NCI-H446 (cell line): Measurements from ENCODE around the gene F10.

Experiments used
- DNase-seq, 2 experiments: peaks; one replicate each; lab custom pipeline; 2025; lab: John Stamatoyannopoulos, UW

F10 gene

DNA sequence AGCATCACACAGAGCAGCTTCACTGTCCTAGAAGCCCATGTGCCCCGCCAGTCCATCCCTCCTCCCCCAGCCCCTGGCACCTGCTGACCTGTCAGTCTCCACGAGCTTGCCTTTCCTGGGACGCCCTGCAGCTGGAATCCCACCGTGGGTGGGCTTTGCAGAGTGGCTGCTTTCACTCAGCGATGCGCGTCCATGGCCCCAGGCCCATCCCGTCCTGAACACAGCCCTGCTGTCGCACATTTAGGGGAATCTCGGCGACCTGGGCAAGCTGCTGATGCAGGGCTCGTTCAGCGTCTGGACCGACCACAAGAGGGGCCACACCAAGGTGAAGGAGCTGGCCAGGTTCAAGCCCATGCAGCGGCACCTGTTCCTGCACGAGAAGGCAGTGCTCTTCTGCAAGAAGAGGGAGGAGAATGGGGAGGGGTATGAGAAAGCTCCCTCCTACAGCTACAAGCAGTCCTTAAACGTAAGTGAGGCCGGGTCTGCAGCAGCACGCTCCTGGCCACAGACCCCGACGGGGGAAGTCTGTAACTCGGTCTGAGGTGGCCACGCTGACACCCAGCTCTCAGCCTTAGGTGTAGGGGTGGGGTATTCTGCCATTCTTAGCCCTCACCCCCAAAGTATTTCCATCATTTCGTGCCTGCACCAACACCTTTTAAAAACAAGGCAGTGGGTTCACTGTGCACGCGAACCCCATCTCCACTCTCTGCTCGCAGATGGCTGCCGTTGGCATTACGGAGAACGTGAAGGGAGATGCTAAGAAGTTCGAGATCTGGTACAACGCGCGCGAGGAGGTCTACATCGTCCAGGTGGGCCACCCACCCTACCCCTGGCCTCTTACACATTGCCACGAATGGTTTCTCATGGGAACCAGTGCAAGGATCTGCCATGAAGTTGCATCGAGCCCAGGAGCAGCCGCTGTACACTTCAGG is 35.3 kb upstream of the F10 start:
- no peak for DNase-seq

DNA sequence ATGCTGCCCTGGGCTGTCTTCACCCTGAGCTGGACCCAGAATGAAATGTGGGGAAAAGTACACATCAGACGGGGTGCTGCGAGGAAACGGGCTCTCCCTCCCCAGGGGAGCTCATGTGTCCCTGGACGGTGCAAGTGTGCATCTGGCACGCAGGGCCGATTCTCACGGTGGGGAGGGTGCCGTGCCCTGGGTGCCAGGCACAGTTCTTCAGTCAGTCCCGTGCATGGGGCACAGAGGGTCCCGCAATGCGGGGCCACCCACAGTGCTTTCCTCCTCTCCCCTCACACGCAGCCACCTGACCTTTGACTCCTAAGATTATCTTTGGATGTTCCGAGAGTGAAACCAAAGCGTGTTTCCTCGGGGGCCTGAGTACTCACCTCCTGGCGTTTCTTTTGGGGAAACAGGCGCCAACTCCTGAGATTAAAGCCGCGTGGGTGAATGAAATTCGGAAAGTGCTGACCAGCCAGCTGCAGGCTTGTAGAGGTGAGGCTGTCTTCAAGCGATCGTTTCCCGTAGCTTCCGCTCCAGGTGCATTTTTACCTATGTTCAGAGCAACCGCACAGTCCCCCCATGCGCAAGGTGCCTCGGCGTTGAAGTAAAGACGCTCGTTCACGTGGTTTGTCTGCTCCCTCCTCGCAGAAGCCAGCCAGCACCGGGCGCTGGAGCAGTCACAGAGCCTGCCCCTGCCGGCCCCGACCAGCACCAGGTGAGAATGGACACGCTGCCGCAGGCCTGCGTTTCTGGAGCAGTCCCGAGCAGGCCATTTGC is 34.5 kb upstream of the F10 start:
- DNase-seq = no peak

DNA sequence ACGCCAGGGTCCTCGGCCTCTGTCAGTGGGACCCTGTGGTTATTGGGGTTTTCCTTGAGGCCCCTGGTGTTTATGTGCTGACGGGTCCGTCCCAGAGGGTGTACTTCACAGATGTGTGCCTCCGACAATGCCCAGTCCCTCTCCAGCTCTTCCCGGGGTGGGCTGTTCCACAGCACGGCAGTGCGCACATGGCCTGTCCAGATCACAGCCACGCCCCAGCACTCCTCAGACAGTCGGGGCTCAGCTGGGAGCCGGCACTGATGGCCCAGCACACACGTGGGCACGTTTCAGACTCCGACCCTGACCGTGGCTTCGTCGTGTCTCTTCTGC is 33.9 kb upstream of the F10 start:
- no peak for DNase-seq

DNA sequence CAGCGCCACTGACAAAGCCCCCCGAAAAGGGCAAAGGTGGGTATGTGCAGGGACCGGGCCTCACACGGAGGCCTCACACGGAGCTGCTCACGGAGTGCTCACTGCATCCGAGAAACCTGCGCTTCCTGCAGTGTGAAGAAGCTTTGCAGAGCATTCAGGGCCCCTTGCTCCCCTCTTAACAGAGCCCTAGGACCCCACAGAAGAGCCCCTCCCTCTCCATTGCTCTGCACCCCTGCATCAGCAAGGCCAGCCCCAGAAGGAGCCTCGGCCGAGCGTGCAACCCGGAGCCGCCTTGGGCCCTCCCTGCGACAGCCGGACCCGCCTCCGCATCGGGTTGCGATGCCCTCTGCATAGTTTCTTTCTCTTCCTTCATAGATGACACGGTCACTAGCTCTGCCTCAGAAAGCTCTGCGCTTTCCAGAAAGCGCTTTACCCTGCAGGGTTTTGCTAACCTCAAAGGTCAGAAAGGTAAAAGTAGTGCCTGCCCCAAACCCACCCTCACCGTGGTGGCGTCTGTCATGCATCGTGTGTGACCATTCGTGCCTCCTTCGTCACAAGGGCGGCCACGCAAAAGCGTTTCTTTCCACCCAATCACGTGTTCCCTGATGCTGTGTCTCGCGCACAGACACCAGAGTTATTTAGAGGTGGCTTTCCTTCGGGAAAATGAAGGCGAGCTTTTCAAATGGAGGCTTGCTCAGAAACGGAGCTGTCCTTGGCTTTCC is 32.7 kb upstream of the F10 start:
- DNase-seq = no peak

DNA sequence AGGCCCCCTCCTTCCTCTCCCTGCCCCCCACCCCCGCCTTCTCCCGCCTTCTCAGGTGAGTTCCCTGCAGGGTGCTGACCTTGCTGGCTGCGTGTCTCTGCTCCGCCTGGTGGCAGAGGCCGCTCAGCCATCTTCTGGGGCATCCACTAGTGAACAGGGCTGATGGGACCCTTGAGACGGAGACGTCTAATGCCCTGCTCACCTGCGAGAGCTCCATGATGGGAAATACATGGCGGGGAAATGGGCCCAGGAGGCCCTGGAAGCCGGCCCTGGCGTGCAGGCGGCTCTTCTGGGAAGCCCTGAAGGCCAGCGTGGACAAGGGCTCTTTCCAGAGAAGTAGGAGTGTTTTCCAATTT is 32.2 kb upstream of the F10 start:
- DNase-seq = no peak

DNA sequence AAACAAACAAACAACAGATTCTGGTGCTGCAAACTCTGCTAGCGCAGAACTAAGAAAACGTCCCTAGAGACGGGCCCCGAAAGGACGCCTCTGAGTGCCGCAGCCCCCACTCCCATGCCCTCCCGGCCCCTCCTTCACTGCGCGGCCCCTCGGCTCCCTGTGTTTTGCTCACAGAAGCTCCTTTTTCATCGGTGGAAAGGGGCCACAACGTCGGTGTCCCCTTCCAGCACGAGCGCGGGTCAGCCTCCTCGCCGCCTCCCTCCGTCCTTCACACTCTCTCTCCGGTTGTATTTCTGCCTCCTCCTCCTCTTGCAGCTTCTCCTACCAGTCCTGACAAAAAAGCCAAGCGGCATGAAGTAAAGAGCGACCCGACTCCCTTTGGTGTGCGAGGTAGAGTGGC is 31.8 kb upstream of the F10 start:
- DNase-seq = no peak

DNA sequence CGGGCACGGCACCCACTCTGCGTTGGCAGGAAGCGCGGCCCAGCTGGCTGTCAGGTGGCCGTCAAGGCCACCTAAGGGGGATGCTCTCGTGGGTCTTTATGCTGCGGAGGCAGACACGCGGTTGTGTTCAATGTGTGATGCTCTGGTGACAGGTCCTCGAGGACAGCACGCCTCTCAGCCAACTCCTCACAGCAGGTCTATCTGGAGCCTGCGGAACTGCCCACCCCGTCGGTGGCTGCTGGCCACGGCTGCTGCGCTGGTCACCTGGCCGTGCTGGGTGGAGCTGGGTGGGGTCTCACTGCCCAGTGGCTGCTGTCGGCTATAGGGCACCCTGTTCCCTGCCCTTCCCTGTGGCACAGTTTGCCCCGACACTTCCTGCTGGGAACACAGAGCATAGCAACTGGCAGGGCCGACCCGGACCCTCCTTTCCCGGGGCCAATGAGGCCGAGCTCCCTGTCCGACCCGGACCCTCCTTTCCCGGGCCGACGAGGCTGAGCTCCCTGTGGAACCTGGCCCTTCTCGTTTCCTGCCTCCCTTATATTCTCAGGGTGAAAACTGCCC is 31.3 kb upstream of the F10 start:
- no peak for DNase-seq

DNA sequence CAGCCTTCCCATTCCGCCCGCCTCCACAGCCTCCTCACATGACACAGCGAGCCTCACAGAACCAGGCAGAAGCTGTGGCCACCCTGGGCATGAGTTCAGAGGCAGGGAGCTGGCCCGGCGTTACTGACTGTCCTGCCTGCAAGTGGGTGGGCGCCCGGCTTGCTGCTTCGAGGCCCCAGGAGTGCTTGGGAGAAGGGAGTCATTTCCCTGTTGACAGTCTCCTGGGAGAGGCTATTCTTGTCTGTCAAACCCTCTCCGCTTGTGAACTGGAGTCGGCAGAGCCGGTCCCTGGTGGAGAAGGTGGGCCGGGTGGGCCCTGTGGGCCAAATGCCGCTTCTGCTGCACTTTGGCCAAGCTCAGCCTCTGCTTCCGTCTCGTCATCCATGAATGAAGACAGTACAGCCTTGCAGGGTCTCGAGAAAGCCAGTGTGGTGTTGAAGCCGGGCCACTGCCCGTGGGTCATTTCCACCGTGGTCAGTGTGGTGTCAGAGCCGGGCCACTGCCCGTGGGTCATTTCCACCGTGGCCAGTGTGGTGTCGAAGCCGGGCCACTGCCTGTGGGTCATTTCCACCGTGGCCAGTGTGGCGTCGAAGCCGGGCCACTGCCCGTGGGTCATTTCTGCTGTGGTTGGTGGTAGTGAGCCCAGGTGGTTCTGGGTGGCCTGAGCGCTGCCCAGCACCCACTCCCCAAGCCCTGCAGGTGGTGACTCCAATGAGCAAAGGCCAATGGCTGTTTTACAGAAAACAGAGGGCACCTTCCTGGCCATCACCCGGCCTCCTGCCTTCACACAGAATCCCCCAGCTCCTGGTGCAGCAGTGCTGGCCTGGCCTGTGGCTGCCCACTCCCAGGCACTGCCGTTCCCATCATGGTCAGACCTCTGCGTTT is 30.5 kb upstream of the F10 start:
- DNase-seq = no peak

DNA sequence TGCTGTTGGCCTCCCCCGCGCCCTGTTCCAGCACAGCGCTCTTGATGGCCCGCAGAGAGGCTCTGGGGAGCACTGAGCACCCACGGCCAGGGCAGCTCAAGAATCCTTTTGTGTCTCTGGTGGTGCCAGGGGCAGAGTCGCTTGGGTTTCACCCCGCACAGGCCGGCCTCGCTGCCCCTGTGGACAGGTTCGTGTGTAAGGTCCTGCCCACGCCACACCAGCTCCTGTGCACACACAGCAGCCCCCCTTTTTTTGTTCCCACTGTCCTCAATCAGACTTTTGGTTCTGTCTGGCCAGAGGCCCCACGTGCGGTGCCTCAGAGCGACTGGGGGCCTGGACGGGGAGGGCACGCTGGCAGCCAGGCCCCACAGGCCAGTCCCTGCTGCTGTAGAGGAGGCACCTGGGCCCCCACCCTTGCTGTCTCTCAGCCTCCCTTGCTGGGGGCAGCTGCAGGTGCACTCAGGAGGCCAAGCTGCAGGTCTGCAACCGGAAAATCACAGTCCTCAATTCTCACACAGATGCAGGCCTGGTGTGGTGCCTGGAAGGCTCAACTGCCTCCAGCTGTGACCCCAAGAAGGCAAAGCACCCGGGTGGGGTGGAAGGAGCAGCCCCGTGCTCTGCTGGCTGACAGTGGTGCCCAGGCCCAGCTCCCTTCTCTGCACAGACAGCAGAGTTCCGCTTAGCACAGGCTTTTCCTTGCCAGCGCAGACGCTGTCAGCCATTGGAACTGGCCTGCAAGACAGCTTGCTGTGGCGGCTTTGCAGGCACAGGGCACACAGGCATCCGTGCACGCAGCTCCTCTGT is 29.6 kb upstream of the F10 start:
- no peak for DNase-seq

DNA sequence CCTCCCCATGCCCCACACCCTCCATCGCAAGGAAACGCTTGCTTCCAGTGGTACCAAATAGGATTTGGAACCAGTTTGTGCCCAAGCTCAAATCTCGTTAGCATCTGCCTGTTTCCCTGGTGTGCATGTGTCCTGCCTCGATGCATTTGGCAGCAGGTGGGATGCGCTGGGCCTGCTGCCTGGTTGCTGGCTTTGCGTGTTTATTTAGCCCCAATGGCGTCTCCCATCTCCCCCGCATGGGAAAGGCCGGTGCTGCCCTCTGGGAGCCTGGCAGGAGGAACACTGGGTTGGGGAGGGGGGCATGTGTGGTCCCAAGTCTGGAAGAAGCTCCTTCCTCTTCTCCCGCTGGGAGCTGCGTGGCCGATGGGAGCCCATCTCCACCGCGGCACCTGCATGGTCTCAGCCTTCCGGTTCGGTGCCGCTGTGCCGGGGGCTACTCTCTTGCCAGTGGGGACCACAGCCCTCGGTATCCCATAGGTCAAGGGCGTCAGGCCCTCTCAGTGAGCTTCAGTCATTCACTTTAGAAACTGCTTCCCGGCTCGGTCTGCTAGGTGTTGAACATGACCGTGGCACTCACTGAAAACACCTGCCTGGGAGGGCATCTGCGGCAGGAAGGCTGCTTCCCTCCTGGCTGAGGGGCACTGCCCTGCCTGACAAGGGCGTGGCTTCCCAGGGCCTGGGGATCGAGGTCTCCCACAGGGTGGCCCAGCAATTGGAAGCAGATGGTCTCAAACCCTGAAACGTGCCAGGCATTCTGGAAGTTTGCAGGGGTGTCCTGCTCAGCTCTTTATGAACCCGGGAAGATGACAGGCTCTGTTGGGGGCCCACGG is 28.8 kb upstream of the F10 start:
- no peak for DNase-seq

DNA sequence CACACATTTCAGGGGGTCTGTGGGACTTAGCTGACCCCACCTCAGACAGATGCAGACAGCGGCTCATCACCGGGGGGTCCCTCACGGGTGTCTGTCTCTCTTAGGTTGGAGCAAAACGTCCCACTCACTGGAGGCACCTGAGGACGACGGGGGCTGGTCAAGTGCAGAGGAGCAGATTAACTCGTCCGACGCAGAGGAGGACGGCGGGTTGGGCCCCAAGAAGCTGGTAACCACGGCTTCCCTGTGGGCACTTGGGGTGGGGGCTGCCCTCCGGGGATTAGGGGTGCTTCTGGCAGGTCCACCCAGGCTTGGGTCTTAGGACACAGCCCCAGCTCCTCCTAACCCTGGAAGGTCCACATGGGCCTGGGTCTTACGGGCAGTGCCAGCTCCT is 28.2 kb upstream of the F10 start:
- no peak for DNase-seq

DNA sequence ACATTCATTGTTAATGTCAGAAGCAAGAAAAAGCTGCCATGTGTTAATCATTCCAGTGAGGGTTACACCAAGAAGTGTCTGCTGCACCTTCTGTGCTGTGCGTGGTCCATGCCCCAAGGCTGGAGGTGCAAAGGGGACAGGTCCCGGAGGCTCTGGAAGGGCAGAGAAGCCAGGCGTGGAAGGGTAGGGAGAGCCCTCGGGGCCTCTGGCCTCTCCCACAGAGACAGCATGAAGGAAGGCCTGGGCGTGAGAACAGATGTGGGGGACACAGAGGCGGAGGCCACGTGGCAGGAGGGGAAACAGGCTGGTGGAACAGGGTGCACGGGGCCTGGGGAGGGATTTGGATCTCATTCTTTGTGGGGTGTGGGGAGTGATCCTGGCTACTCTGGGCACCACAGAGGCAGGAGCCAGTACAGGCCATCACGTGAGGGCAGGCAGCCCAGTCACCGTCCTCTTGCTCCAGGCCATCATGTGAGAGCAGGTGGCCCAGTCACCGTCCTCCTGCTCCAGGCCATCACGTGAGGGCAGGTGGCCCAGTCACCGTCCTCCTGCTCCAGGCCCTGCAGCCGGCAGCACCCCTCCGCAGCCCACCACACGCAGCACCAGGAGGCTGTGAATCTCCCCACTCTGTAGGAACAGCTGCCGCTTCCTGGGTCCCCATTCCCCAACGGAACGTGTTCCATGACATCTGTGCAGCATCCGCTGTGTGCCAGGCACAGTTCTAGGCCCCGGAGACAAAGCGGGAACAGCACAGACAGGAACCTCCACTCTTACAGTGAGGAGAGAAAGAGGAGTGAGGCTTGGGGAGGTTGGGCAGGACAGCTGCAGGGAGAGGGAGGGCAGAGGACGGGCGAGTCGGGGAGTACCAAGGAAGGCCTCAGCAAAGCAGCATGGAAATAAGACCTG is 27.2 kb upstream of the F10 start:
- DNase-seq = no peak

DNA sequence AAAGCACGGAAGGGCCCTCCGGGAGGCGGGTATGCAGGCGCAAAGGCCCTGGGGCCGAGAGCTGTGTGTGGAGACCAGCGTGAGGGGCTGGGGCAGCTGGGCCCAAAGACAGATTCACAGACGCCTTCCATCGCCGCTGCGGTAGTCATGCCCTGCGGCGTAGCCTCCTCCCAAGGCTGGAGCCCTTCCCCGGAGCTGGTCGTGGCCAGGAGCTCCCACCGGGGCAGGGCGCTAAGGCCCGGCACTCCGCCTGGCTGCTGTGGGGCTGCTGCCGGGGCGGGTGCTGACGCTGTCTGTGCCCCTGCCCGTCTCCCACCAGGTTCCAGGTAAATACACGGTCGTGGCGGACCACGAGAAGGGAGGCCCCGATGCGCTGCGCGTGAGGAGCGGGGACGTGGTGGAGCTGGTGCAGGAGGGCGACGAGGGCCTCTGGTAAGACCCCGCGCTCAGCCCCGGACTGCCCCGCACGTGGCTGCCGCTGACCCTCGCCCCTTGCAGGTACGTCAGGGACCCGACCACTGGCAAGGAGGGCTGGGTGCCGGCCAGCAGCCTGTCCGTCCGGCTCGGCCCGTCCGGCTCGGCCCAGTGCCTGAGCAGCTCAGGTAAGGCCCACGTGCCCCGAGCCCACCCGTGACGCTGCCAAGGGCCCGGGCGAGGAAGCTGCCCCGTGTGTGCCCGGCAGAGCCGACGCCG is 26.4 kb upstream of the F10 start:
- DNase-seq = no peak

DNA sequence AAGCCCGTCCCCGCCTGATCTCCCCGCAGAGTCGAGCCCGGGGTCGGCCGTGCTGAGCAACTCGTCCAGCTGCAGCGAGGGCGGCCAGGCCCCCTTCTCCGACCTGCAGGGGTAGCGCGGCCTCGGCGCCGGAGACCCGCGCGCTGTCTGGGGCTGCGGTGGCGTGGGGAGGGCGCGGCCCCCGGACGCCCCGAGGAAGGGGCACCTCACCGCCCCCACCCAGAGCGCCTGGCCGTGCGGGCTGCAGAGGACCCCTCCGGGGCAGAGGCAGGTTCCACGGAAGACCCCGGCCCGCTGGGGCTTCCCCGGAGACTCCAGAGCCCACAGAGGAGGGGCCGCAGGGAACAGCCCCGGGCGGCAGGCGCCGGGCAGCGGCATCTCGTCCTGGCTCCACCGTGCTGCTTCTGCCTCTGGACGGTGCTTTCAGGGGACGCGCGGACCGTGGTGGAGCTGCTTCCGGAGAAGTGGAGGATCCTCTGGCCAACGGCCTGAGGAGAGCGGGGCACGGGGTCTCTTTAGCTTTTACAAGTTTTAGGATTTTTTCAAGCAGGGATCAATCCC is 25.8 kb upstream of the F10 start:
- no peak for DNase-seq

DNA sequence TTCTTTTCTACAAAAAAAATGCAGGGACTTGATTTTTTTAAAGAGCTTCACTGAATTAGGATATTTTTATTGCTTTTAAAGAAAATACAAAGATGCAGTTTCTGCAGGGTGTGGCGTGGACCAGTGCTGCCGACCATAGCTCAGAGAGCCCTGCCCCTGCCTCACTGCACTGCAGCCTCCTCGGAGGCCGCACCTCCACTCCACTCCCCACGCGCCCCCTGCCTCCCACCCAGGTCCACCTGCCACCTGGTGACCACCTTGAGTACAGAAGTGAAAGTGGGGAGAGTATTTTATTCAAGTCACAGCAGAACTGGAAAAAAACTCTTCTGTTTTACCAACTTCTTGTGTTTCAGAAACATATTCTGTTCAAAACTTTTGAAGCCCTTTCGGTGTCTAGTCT is 24.9 kb upstream of the F10 start:
- DNase-seq = no peak

DNA sequence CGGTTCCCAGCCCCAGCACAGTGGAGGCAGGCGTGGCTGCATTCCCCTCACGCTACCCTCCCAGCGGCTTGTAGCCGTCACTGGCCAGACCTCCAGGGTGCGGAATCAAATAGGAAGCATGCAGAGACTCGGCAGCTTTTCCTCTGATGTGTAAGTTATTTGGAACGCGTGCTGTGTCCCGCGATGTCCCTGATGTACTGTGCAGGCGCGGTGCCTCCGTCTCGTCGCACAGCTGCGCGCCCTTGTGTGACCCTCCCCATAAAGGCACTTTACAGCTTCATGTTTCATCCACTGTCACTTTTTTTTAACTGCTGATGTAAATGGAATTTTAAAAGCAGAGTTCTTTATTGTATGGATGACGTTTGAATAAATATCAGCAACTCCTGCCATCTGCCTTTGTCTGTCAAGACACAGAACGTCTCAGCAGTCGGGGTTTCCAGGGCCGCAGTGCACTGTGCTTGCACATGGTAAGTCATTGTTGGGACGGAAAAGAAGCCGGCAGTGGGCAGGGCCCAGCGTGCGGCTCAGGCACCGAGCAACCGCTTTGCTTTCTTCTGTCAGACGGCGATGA is 24.4 kb upstream of the F10 start:
- no peak for DNase-seq

DNA sequence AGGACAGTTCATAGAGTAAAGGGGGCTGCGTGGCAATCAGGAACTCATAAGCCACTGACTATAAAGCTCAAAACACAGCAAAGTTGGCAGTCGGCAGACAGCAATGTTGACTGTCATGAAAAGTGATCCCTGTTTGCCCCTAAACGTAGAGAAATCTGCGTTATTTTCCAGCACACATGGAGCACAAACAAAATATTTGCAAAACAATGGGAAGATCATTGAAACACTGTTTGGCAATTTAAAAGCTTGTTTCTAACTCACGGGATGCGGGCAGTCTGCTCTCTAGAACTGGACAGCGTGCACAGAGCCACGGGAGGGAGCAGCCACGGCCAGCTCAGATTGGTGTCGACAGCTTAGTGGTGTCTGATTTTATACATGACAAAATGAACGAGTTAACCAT is 23.5 kb upstream of the F10 start:
- no peak for DNase-seq
